H9 (cell line): ENCODE measurements around the gene UFSP1. TPM values are rescaled to one million over a fixed set of nuclear protein-coding genes. Genes with fewer than 3 reads are reported as not detected.
A peak's percentile ranks its signal among the peaks of the same experiment; 100 is the strongest.

Source experiments
- DNase-seq: peaks from one replicate; pipeline ENCODE4 v3.0.0-alpha.2; 2017
- H2AFZ ChIP-seq: one replicate; pipeline ENCODE4 v1.6.1; 2013; ENCODE audit warnings: mild to moderate bottlenecking, low read length, control low read depth, moderate library complexity
- H2AK5ac ChIP-seq: 2 replicates; pipeline ENCODE4 v1.6.1; 2013; ENCODE audit warnings: low read length, control low read depth, mixed read lengths; ENCODE audit not compliant: insufficient read length
- H2BK120ac ChIP-seq: one replicate; pipeline ENCODE4 v1.6.1; 2013; ENCODE audit warnings: low read depth, mild to moderate bottlenecking, low read length, control low read depth, inconsistent platforms; ENCODE audit not compliant: poor library complexity, severe bottlenecking
- H2BK12ac ChIP-seq: 2 replicates; pipeline ENCODE4 v1.6.1; 2013; ENCODE audit warnings: low read length, control low read depth, mixed read lengths, low read depth; ENCODE audit not compliant: insufficient read length
- H2BK15ac ChIP-seq: 2 replicates; pipeline ENCODE4 v1.6.1; 2013; ENCODE audit warnings: low read depth, low read length, control low read depth
- H2BK20ac ChIP-seq: one replicate; pipeline ENCODE4 v1.6.1; 2013; ENCODE audit warnings: low read depth, mild to moderate bottlenecking, low read length, control low read depth, inconsistent platforms; ENCODE audit not compliant: poor library complexity, severe bottlenecking
- H2BK5ac ChIP-seq: 2 replicates; pipeline ENCODE4 v1.6.1; 2013; ENCODE audit warnings: low read length, control low read depth, mixed read lengths; ENCODE audit not compliant: insufficient read length
- H3K14ac ChIP-seq: 2 replicates; pipeline ENCODE4 v1.6.1; 2013; ENCODE audit warnings: low read length, control low read depth; ENCODE audit not compliant: insufficient read depth
- H3K18ac ChIP-seq: 2 replicates; pipeline ENCODE4 v1.6.1; 2013; ENCODE audit warnings: low read depth, mild to moderate bottlenecking, mixed read lengths, low read length, control low read depth; ENCODE audit not compliant: insufficient read length
- H3K23ac ChIP-seq: 2 replicates; pipeline ENCODE4 v1.6.1; 2013; ENCODE audit warnings: low read length, control low read depth, mixed read lengths, low read depth; ENCODE audit not compliant: insufficient read length
- H3K23me2 ChIP-seq: 2 replicates; pipeline ENCODE4 v1.6.1; 2013; ENCODE audit warnings: low read depth, mild to moderate bottlenecking, mixed read lengths, low read length, control low read depth; ENCODE audit not compliant: insufficient read length, poor library complexity, severe bottlenecking
- H3K27ac ChIP-seq: 2 replicates; pipeline ENCODE4 v1.5.1; 2013; ENCODE audit warnings: low read length, control low read depth, mixed read lengths, low read depth; ENCODE audit not compliant: insufficient read length
- H3K27me3 ChIP-seq: 2 replicates; pipeline ENCODE4 v1.6.1; 2013; ENCODE audit warnings: low read length, control low read depth, inconsistent platforms; ENCODE audit not compliant: insufficient read depth
- H3K4ac ChIP-seq: 2 replicates; pipeline ENCODE4 v1.6.1; 2013; ENCODE audit warnings: low read depth, mild to moderate bottlenecking, control low read depth, inconsistent platforms, low read length, moderate library complexity
- H3K4me1 ChIP-seq: 2 replicates; pipeline ENCODE4 v1.6.1; 2013; ENCODE audit warnings: low read length, control low read depth, inconsistent platforms; ENCODE audit not compliant: insufficient read depth
- H3K4me2 ChIP-seq: 2 replicates; pipeline ENCODE4 v1.6.1; 2013; ENCODE audit warnings: low read length, control low read depth, mixed read lengths; ENCODE audit not compliant: insufficient read length, insufficient read depth
- H3K56ac ChIP-seq: 2 replicates; pipeline ENCODE4 v1.6.1; 2013; ENCODE audit warnings: low read depth, mild to moderate bottlenecking, mixed read lengths, low read length, control low read depth; ENCODE audit not compliant: insufficient read length
- H3K79me1 ChIP-seq: 2 replicates; pipeline ENCODE4 v1.6.1; 2013; ENCODE audit warnings: low read depth, mild to moderate bottlenecking, moderate library complexity, low read length, control low read depth, inconsistent platforms; ENCODE audit not compliant: insufficient read depth, poor library complexity, severe bottlenecking
- H3K79me2 ChIP-seq: 2 replicates; pipeline ENCODE4 v1.6.1; 2013; ENCODE audit warnings: low read length, control low read depth, inconsistent platforms; ENCODE audit not compliant: insufficient read depth
- H3K9ac ChIP-seq: 2 replicates; pipeline ENCODE4 v1.6.1; 2013; ENCODE audit warnings: low read length, control low read depth, mixed read lengths; ENCODE audit not compliant: insufficient read length; ENCODE audit errors: extremely low read depth
- H3K9me3 ChIP-seq: one replicate; pipeline ENCODE4 v1.6.1; 2013; ENCODE audit warnings: low read depth, low read length, inconsistent platforms; ENCODE audit not compliant: control insufficient read depth
- H3T11ph ChIP-seq: one replicate; pipeline ENCODE4 v1.6.1; 2013; ENCODE audit warnings: mild to moderate bottlenecking, low read length, control low read depth, inconsistent platforms
- H4K20me1 ChIP-seq: one replicate; pipeline ENCODE4 v1.6.1; 2013; ENCODE audit not compliant: control insufficient read depth, insufficient read length, insufficient read depth
- H4K5ac ChIP-seq: 2 replicates; pipeline ENCODE4 v1.6.1; 2013; ENCODE audit warnings: low read depth, mild to moderate bottlenecking, mixed read lengths, low read length, control low read depth; ENCODE audit not compliant: insufficient read length
- H4K8ac ChIP-seq: replicated peaks from 2 replicates; pipeline ENCODE4 v1.6.1; 2013; ENCODE audit warnings: low read length, control low read depth, mixed read lengths, low read depth; ENCODE audit not compliant: insufficient read length
- H4K91ac ChIP-seq: 2 replicates; pipeline ENCODE4 v1.6.1; 2013; ENCODE audit warnings: low read depth, mild to moderate bottlenecking, moderate library complexity, mixed read lengths, low read length, control low read depth; ENCODE audit not compliant: insufficient read length
- H3K27ac Mint-ChIP-seq, 3 experiments: 2 replicates in 2 of 3; 3 replicates in 1 of 3; pipeline ENCODE4 v1.8.0; 2020 to 2021; ENCODE audit warnings: mixed read lengths in 3 of 3, mild to moderate bottlenecking in 1 of 3, moderate library complexity in 1 of 3
- H3K27me3 Mint-ChIP-seq: 2 replicates; pipeline ENCODE4 v1.8.0; 2021; ENCODE audit warnings: low read depth, mild to moderate bottlenecking, moderate library complexity, mixed read lengths
- H3K36me3 Mint-ChIP-seq, 3 experiments: 2 replicates in 2 of 3; 3 replicates in 1 of 3; pipeline ENCODE4 v1.8.0; 2020 to 2021; ENCODE audit warnings: low read depth in 3 of 3, mixed read lengths in 3 of 3; ENCODE audit not compliant: insufficient read depth in 1 of 3
- H3K4me1 Mint-ChIP-seq, 2 experiments: 2 replicates each; pipeline ENCODE4 v1.8.0; 2020; ENCODE audit warnings: mixed read lengths in 2 of 2
- H3K4me3 Mint-ChIP-seq, 2 experiments: 2 replicates in 1 of 2; 3 replicates in 1 of 2; pipeline ENCODE4 v1.8.0; 2020 to 2021; ENCODE audit warnings: mild to moderate bottlenecking in 2 of 2, mixed read lengths in 2 of 2, moderate library complexity in 1 of 2
- H3K9me3 Mint-ChIP-seq, 2 experiments: 2 replicates in 1 of 2; 3 replicates in 1 of 2; pipeline ENCODE4 v1.8.0; 2020; ENCODE audit warnings: mild to moderate bottlenecking in 2 of 2, mixed read lengths in 2 of 2, moderate library complexity in 1 of 2
- CTCF ChIP-seq: fragments of 200-600 bp; sonication (generic); conservative IDR thresholded peaks from 3 replicates; pipeline ENCODE4 v1.8.0; 2021; ENCODE audit warnings: antibody characterized with exemption, mild to moderate bottlenecking
- WGBS: extraction: QIAGEN DNeasy Blood & Tissue Kit; methylation state at CpG from one replicate; pipeline ENCODE4 v1.1.7; 2013; ENCODE audit warnings: missing lambda C conversion rate, low lambda C conversion rate, mixed read lengths; ENCODE audit not compliant: insufficient read length; ENCODE audit errors: extremely low coverage; 5-methylcytosine and 5-hydroxymethylcytosine counted together
- total RNA-seq: library from RNA; stranded (reverse); gene quantifications from 2 replicates; pipeline ENCODE4 v1.2.1, GENCODE V29; 2021

Gene UFSP1
- total RNA-seq, 1 experiment from 2014 or later: 4.3 TPM

- DNase-seq: no peak
- H2BK5ac ChIP-seq: no peak overlapping the region
- no peak overlapping the region for H2BK20ac ChIP-seq
- H3K23me2 ChIP-seq: peaks cover 10% of the 10 kb centered on the region
- H3K79me2 ChIP-seq: peaks cover 3% of the 10 kb centered on the region; the same call in 1 of the 2 replicates
- Mint-ChIP-seq H3K9me3 (no peaks in the 10 kb centered on the region; a peak in 1 of 5 replicates), H3K36me3 (peaks cover 26 to 56% (median 36%) of the 10 kb centered on the region in 3 experiments; a peak in 6 of 7 replicates), H3K27ac (peak overlapping the region in 1 of 3 experiments; percentile 62; a peak in 3 of 7 replicates), H3K4me1 (peaks cover 12 to 15% of the 10 kb centered on the region in 2 experiments), H3K4me3 (no peak overlapping the region), H3K27me3 (no peaks in the 10 kb centered on the region)
- TF ChIP-seq CTCF: no peak
- H3K27me3 ChIP-seq: no peaks in the 10 kb centered on the region
- no peak overlapping the region for H3K23ac ChIP-seq
- no peak overlapping the region for H2AK5ac ChIP-seq
- WGBS: no CpG with 5 or more reads among the region's 12 CpGs
- no peak overlapping the region for H3K14ac ChIP-seq
- H2BK120ac ChIP-seq: no peak overlapping the region
- H3K4me1 ChIP-seq: no peaks in the 10 kb centered on the region; the same call in 1 of the 2 replicates
- H3T11ph ChIP-seq: no peak overlapping the region
- no peak overlapping the region for H3K18ac ChIP-seq
- H3K9ac ChIP-seq: no peak overlapping the region
- no peak overlapping the region for H3K4me2 ChIP-seq
- no peak overlapping the region for H2AFZ ChIP-seq
- no peak overlapping the region for H4K5ac ChIP-seq
- H3K79me1 ChIP-seq: peaks cover 3% of the 10 kb centered on the region
- H4K8ac ChIP-seq: no peak overlapping the region
- H3K9me3 ChIP-seq: no peaks in the 10 kb centered on the region
- no peak overlapping the region for H3K27ac ChIP-seq
- H4K20me1 ChIP-seq: no peaks in the 10 kb centered on the region
- H2BK15ac ChIP-seq: no peak overlapping the region
- H4K91ac ChIP-seq: no peak overlapping the region
- H2BK12ac ChIP-seq: no peak overlapping the region
- no peak overlapping the region for H3K56ac ChIP-seq
- no peak overlapping the region for H3K4ac ChIP-seq
Observed at GRCh38 chr7:100864263-100864845, 25.2 kb downstream of the UFSP1 start.
